Measurements from ENCODE around the gene MNAT1.

Gene MNAT1

GRCh38 chr14:60972295-60972694 is 237.7 kb downstream of the MNAT1 start:
- no peak for DNase-seq

GRCh38 chr14:60973070-60973469 is 238.5 kb downstream of the MNAT1 start:
- DNase-seq = no peak

- no peak for DNase-seq
Measured at GRCh38 chr14:60974090-60974651, 239.6 kb downstream of the MNAT1 start.

GRCh38 chr14:60975551-60975950 is 241.0 kb downstream of the MNAT1 start:
- peak; percentile 96 for DNase-seq

GRCh38 chr14:60977847-60978246 is 243.3 kb downstream of the MNAT1 start:
- no peak for DNase-seq

- peak; percentile 98 for DNase-seq
Measured at GRCh38 chr14:60980811-60981632, 246.5 kb downstream of the MNAT1 start, which contains the start of the genes SLC38A6 and TRMT5. Gene SLC38A6, plus strand, starts transcription at chr14:60981245. Its CDS starts 33 bp downstream, at chr14:60981278. Gene TRMT5, minus strand, starts transcription at chr14:60981079. Its CDS starts 106 bp downstream, at chr14:60980973.

GRCh38 chr14:60981633-60982455 is 247.3 kb downstream of the MNAT1 start:
- DNase-seq = no peak

- DNase-seq = no peak
Measured at GRCh38 chr14:60984196-60984595, 249.6 kb downstream of the MNAT1 start.

- no peak for DNase-seq
Measured at GRCh38 chr14:60986500-60986899, 251.9 kb downstream of the MNAT1 start.

GRCh38 chr14:60989599-60989998 is 255.0 kb downstream of the MNAT1 start:
- no peak for DNase-seq

- DNase-seq = no peak
Measured at GRCh38 chr14:60998617-60999016, 264.1 kb downstream of the MNAT1 start.

- no peak for DNase-seq
Measured at GRCh38 chr14:60999536-60999935, 265.0 kb downstream of the MNAT1 start.

GRCh38 chr14:61003571-61003970 is 269.0 kb downstream of the MNAT1 start:
- DNase-seq = no peak

- DNase-seq = no peak
Measured at GRCh38 chr14:61019537-61019936, 285.0 kb downstream of the MNAT1 start.
